OCI-LY3 (cell line): ENCODE results near the gene GALNT10.

Experiments used
- CTCF ChIP-seq: fragments of 200-600, 300-600 bp; sonication (generic); IDR thresholded peaks from 2 replicates; pipeline ENCODE4 v1.5.1; 2014; ENCODE audit warnings: antibody characterized with exemption, low read length, low read depth
- EZH2phosphoT487 ChIP-seq: fragments of 200-600 bp; shearing (Covaris generic); IDR thresholded peaks from 2 replicates; pipeline ENCODE4 v1.6.1; 2018; ENCODE audit warnings: antibody characterized with exemption, mixed run types, low read depth

GRCh38 chr5:154344461-154344860 is 153.9 kb downstream of the GALNT10 start:
- TF ChIP-seq CTCF = no peak
- TF ChIP-seq EZH2phosphoT487 = no peak
